GM23248 (cell line): ENCODE data around the gene MROH8. TPM values are rescaled to one million over a fixed set of nuclear protein-coding genes. Genes with fewer than 3 reads are reported as not detected.

Experiments used
- DNase-seq: peaks from one replicate; pipeline ENCODE4 v3.0.0-alpha.2; 2015
- H2AFZ ChIP-seq: fragments of 200-600 bp; sonication (generic); 2 replicates; pipeline ENCODE4 v1.6.1; 2016; ENCODE audit warnings: antibody characterized with exemption
- H3F3A ChIP-seq: fragments of 200-600 bp; sonication (generic); 2 replicates; pipeline ENCODE4 v1.6.1; 2016; ENCODE audit warnings: mild to moderate bottlenecking, antibody characterized with exemption, mixed run types; ENCODE audit not compliant: insufficient read depth
- H3K27ac ChIP-seq: fragments of 200-600 bp; sonication (generic); 2 replicates; pipeline ENCODE4 v1.5.1; 2016; ENCODE audit warnings: mild to moderate bottlenecking
- H3K27me3 ChIP-seq: fragments of 200-600 bp; sonication (generic); replicated peaks from 2 replicates; pipeline ENCODE4 v1.6.1; 2016; ENCODE audit warnings: mild to moderate bottlenecking; ENCODE audit not compliant: insufficient read depth
- H3K36me3 ChIP-seq: fragments of 200-600 bp; sonication (generic); 2 replicates; pipeline ENCODE4 v1.6.1; 2016; ENCODE audit warnings: low read depth, mild to moderate bottlenecking
- H3K4me1 ChIP-seq: fragments of 200-600 bp; sonication (generic); 2 replicates; pipeline ENCODE4 v1.6.1; 2016; ENCODE audit warnings: mild to moderate bottlenecking; ENCODE audit not compliant: insufficient read depth
- H3K4me2 ChIP-seq: fragments of 200-600 bp; sonication (generic); one replicate; pipeline ENCODE4 v1.6.1; 2016; ENCODE audit warnings: mild to moderate bottlenecking; ENCODE audit not compliant: unreplicated experiment
- H3K4me3 ChIP-seq: fragments of 200-600 bp; sonication (generic); 2 replicates; pipeline ENCODE4 v1.5.1; 2016; ENCODE audit warnings: mild to moderate bottlenecking
- H3K79me2 ChIP-seq: fragments of 200-600 bp; sonication (generic); 2 replicates; pipeline ENCODE4 v1.6.1; 2016; ENCODE audit warnings: mild to moderate bottlenecking; ENCODE audit not compliant: insufficient read depth
- H3K9ac ChIP-seq: fragments of 200-600 bp; sonication (generic); 2 replicates; pipeline ENCODE4 v1.6.1; 2016; ENCODE audit warnings: mild to moderate bottlenecking
- H3K9me2 ChIP-seq: fragments of 200-600 bp; sonication (generic); 2 replicates; pipeline ENCODE4 v1.6.1; 2016; ENCODE audit warnings: mixed run types, mild to moderate bottlenecking, moderate library complexity; ENCODE audit not compliant: insufficient read depth
- H3K9me3 ChIP-seq: fragments of 200-600 bp; sonication (generic); one replicate; pipeline ENCODE4 v1.6.1; 2017; ENCODE audit warnings: low read depth
- H4K20me1 ChIP-seq: fragments of 200-600 bp; sonication (generic); 2 replicates; pipeline ENCODE4 v1.6.0; 2016; ENCODE audit not compliant: insufficient read depth
- EZH2 ChIP-seq: fragments of 200-600 bp; sonication (generic); IDR thresholded peaks from 2 replicates; pipeline ENCODE4 v1.6.1; 2018; ENCODE audit warnings: antibody characterized with exemption, mild to moderate bottlenecking; ENCODE audit not compliant: insufficient read depth, poor library complexity, severe bottlenecking
- EZH2phosphoT487 ChIP-seq: fragments of 200-600 bp; sonication (generic); IDR thresholded peaks from 2 replicates; pipeline ENCODE4 v1.6.1; 2018; ENCODE audit warnings: antibody characterized with exemption, moderate library complexity, mild to moderate bottlenecking, low read depth; ENCODE audit not compliant: insufficient read depth
- WGBS, 2 experiments: methylation state at CpG; one replicate each; pipeline ENCODE4 v1.1.6; 2015 to 2017; ENCODE audit warnings: low lambda C conversion rate in 2 of 2, low coverage in 1 of 2; ENCODE audit errors: missing lambda C conversion rate in 2 of 2; 5-methylcytosine and 5-hydroxymethylcytosine counted together
- in situ Hi-C: fragments of 300-500 bp; cut with MboI; formaldehyde crosslinking; loops from 2 replicates; pipeline ENCODE4 v1.15.0; 2020
- polyA plus RNA-seq: library from polyadenylated mRNA; unstranded; fragments of >200 nt; fragmentation: Nextera tagmentation; extraction: Ambion mirVana; gene quantifications from 2 replicates; pipeline ENCODE4 v1.2.1, GENCODE V29; 2016
- total RNA-seq: library from RNA; depleted of rRNA; stranded (reverse); fragments of >200 nt; shearing (Covaris generic); gene quantifications from 2 replicates; pipeline ENCODE4 v1.2.3, GENCODE V29; 2014

Gene MROH8
- total and polyA plus RNA-seq, 2 experiments from 2014 or later, result 0.89 to 4.2 TPM

- Histone ChIP-seq H3K4me3 (no peak overlapping the region), H3K36me3 (peaks cover 11% of the 10 kb centered on the region; the same call in 1 of the 2 replicates), H3K27me3 (no peaks in the 10 kb centered on the region), H3K9me2 (no peaks in the 10 kb centered on the region), H3K4me2 (no peak overlapping the region), H3F3A (no peaks in the 10 kb centered on the region), H2AFZ (no peak overlapping the region), H3K4me1 (peaks cover 4% of the 10 kb centered on the region), H3K79me2 (peaks cover 98% of the 10 kb centered on the region), H3K27ac (no peak overlapping the region), H3K9me3 (no peaks in the 10 kb centered on the region), H3K9ac (no peak overlapping the region), H4K20me1 (peaks cover 12% of the 10 kb centered on the region; the same call in 1 of the 2 replicates)
- peak; percentile 91 for DNase-seq
- in situ Hi-C loops, result no loop called here
- TF ChIP-seq EZH2, result no peak
- no peak for TF ChIP-seq EZH2phosphoT487
- WGBS, 2 experiments, result 34 to 35% methylated on average over 5 of the region's 5 CpGs
These were observed 12.9 kb upstream of the MROH8 start for GRCh38 chr20:37192137-37192854.

- peaks cover 12% of the 10 kb centered on the region; the same call in 1 of the 2 replicates for H4K20me1 ChIP-seq
- no peak overlapping the region for H3K9ac ChIP-seq
- no peaks in the 10 kb centered on the region for H3K9me3 ChIP-seq
- WGBS, 2 experiments, result 77 to 79% methylated on average over 9 of the region's 9 CpGs
- no peaks in the 10 kb centered on the region for H3K9me2 ChIP-seq
- peaks cover 19% of the 10 kb centered on the region; the same call in 1 of the 2 replicates for H3K36me3 ChIP-seq
- H3K27ac ChIP-seq, result no peak overlapping the region
- no peak for DNase-seq
- no peaks in the 10 kb centered on the region for H3K27me3 ChIP-seq
- no peak overlapping the region for H2AFZ ChIP-seq
- no peak for TF ChIP-seq EZH2
- TF ChIP-seq EZH2phosphoT487, result no peak
- H3K79me2 ChIP-seq, result peaks cover 95% of the 10 kb centered on the region
- H3K4me1 ChIP-seq, result peaks cover 4% of the 10 kb centered on the region
- no peak overlapping the region for H3K4me3 ChIP-seq
- H3F3A ChIP-seq, result no peaks in the 10 kb centered on the region
- no peak overlapping the region for H3K4me2 ChIP-seq
- in situ Hi-C loops, result no loop called here
These were observed 11.2 kb upstream of the MROH8 start for GRCh38 chr20:37190354-37191112.

GRCh38 chr20:37189416-37190016 is 10.2 kb upstream of the MROH8 start:
- in situ Hi-C loops, result no loop called here
- Histone ChIP-seq H3K9me2 (no peaks in the 10 kb centered on the region), H3K9me3 (no peaks in the 10 kb centered on the region), H3K4me1 (peaks cover 4% of the 10 kb centered on the region), H3K4me3 (no peak overlapping the region), H3K27me3 (no peaks in the 10 kb centered on the region), H3K79me2 (peaks cover 95% of the 10 kb centered on the region), H3K9ac (no peak overlapping the region), H3K27ac (no peak overlapping the region), H2AFZ (no peak overlapping the region), H4K20me1 (peaks cover 12% of the 10 kb centered on the region; the same call in 1 of the 2 replicates), H3F3A (no peaks in the 10 kb centered on the region), H3K4me2 (no peak overlapping the region), H3K36me3 (peaks cover 26% of the 10 kb centered on the region; the same call in 1 of the 2 replicates)
- WGBS, 2 experiments, result 68 to 73% methylated on average over 6 of the region's 6 CpGs
- no peak for DNase-seq
- TF ChIP-seq EZH2, result no peak
- no peak for TF ChIP-seq EZH2phosphoT487

- Histone ChIP-seq H3K27ac (no peak overlapping the region), H3K4me2 (no peak overlapping the region), H3K27me3 (no peaks in the 10 kb centered on the region), H3K9me2 (no peaks in the 10 kb centered on the region), H3K9me3 (no peaks in the 10 kb centered on the region), H4K20me1 (peaks cover 10% of the 10 kb centered on the region; the same call in 1 of the 2 replicates), H3K79me2 (peaks cover 95% of the 10 kb centered on the region), H3K36me3 (peaks cover 26% of the 10 kb centered on the region; the same call in 1 of the 2 replicates), H3K9ac (no peak overlapping the region), H2AFZ (no peak overlapping the region), H3F3A (no peaks in the 10 kb centered on the region), H3K4me1 (peaks cover 4% of the 10 kb centered on the region), H3K4me3 (no peak overlapping the region)
- WGBS, 2 experiments, result 82 to 84% methylated on average over 7 of the region's 7 CpGs
- TF ChIP-seq EZH2phosphoT487 (no peak), EZH2 (no peak)
- no peak for DNase-seq
- in situ Hi-C loops, result no loop called here
These were observed 9.4 kb upstream of the MROH8 start for GRCh38 chr20:37188787-37189186.
